Left lung (tissue), 10 donors: ENCODE data around the gene GALNS. TPM values are rescaled to one million over a fixed set of nuclear protein-coding genes. Genes with fewer than 3 reads are reported as not detected.

Experiments
- ATAC-seq: fragments of 200-7000 bp; cut with Tn5 transposase; one replicate; pipeline ENCODE4 v1.9.1; 2020; ENCODE audit warnings: moderate library complexity
- DNase-seq, 4 donors: peaks; one replicate each; pipeline ENCODE4 v3.0.0-alpha.2; 2013 to 2020
- H3K27ac ChIP-seq, 2 donors: fragments of 200-600 bp; sonication (generic) in 1 of 2; one replicate each; pipeline versions ENCODE4 v1.5.0 to v1.8.0; 2020 to 2021
- H3K27me3 ChIP-seq, 2 donors: fragments of 200-600 bp; sonication (generic) in 1 of 2; one replicate each; pipeline versions ENCODE4 v1.5.0 to v1.8.0; 2020 to 2021
- H3K36me3 ChIP-seq, 2 donors: fragments of 200-600 bp; sonication (generic) in 1 of 2; one replicate each; pipeline versions ENCODE4 v1.5.0 to v1.8.0; 2020 to 2021
- H3K4me1 ChIP-seq, 2 donors: fragments of 200-600 bp; one replicate each; pipeline ENCODE4 v1.8.0; 2021
- H3K4me3 ChIP-seq, 2 donors: fragments of 200-600 bp; sonication (generic) in 1 of 2; one replicate each; pipeline versions ENCODE4 v1.5.0 to v1.8.0; 2020 to 2021; ENCODE audit warnings: mild to moderate bottlenecking in 1 of 2
- H3K9me3 ChIP-seq, 2 donors: fragments of 200-600 bp; sonication (generic) in 1 of 2; one replicate each; pipeline versions ENCODE4 v1.5.0 to v1.8.0; 2020 to 2021
- CTCF ChIP-seq, 2 donors: fragments of 200-600 bp; sonication (generic) in 1 of 2; IDR thresholded peaks; one replicate each; pipeline versions ENCODE4 v1.5.0 to v1.8.0; 2021; ENCODE audit warnings: antibody characterized with exemption in 2 of 2
- intact Hi-C, 2 donors: fragments of 100-400 bp; cut with DNase I; formaldehyde crosslinking; loops; one replicate each; pipeline versions ENCODE4 v1.11.2 to v1.14.2; 2022
- polyA plus RNA-seq, 6 donors: library from polyadenylated mRNA; unstranded; fragments of 120-200 nt; gene quantifications; one replicate each; pipeline ENCODE4 v1.2.1, GENCODE V29; 2013; ENCODE audit not compliant: insufficient read length in 6 of 6
- total RNA-seq, 2 donors: library from RNA; stranded (reverse); fragmentation: NEBNext Ultra II Directional; extraction: Animal tissue kit (Norgen Biotek cat#: 25700); gene quantifications; one replicate each; pipeline ENCODE4 v1.2.1, GENCODE V29; 2021
- donor health status: DM: no; HTN: yes; CAD: no.
- donor health status: DM: no; HTN: no; CAD: no.

Gene GALNS
- total and polyA plus RNA-seq, 8 donors = 23.8 to 46.5 (median 31.9) TPM

- Histone ChIP-seq H3K36me3 (peaks cover 0 to 31% of the 10 kb centered on the region in 2 donors), H3K4me3 (no peak overlapping the region), H3K27me3 (peaks cover 0 to 48% of the 10 kb centered on the region in 2 donors), H3K27ac (no peak overlapping the region), H3K9me3 (no peaks in the 10 kb centered on the region), H3K4me1 (peaks cover 0 to under 1% of the 10 kb centered on the region in 2 donors)
- ATAC-seq = no peak
- DNase-seq = no peak
- intact Hi-C loops = no loop called here
- no peak for TF ChIP-seq CTCF (IDR thresholded peaks at IDR 0.05)
Observed at GRCh38 chr16:88865310-88865709, 8.6 kb upstream of the GALNS start.

GRCh38 chr16:88864521-88864920, 7.8 kb upstream of the GALNS start:
- ATAC-seq = no peak
- intact Hi-C loops = no loop called here
- H3K27me3 ChIP-seq = peaks cover 0 to 40% of the 10 kb centered on the region in 2 donors
- peaks cover 0 to 1% of the 10 kb centered on the region in 2 donors for H3K4me1 ChIP-seq
- no peak overlapping the region for H3K27ac ChIP-seq
- no peak for DNase-seq
- H3K4me3 ChIP-seq = no peak overlapping the region
- H3K36me3 ChIP-seq = peaks cover 0 to 39% of the 10 kb centered on the region in 2 donors
- H3K9me3 ChIP-seq = no peaks in the 10 kb centered on the region
- no peak for TF ChIP-seq CTCF (IDR thresholded peaks at IDR 0.05)

GRCh38 chr16:88864099-88864498, 7.4 kb upstream of the GALNS start:
- peaks cover 0 to 36% of the 10 kb centered on the region in 2 donors for H3K27me3 ChIP-seq
- TF ChIP-seq CTCF (IDR thresholded peaks at IDR 0.05) = no peak
- peaks cover 0 to 6% of the 10 kb centered on the region in 2 donors for H3K4me1 ChIP-seq
- no peak overlapping the region for H3K27ac ChIP-seq
- no peak for ATAC-seq
- intact Hi-C loops = no loop called here
- no peaks in the 10 kb centered on the region for H3K9me3 ChIP-seq
- no peak overlapping the region for H3K4me3 ChIP-seq
- no peak for DNase-seq
- H3K36me3 ChIP-seq = peaks cover 0 to 43% of the 10 kb centered on the region in 2 donors

GRCh38 chr16:88863426-88863825, 6.7 kb upstream of the GALNS start:
- Histone ChIP-seq H3K36me3 (peaks cover 0 to 49% of the 10 kb centered on the region in 2 donors), H3K27ac (no peak overlapping the region), H3K9me3 (no peaks in the 10 kb centered on the region), H3K4me1 (peaks cover 0 to 12% of the 10 kb centered on the region in 2 donors), H3K4me3 (no peak overlapping the region), H3K27me3 (peaks cover 0 to 29% of the 10 kb centered on the region in 2 donors)
- no peak for DNase-seq
- intact Hi-C loops = no loop called here
- no peak for ATAC-seq
- no peak for TF ChIP-seq CTCF (IDR thresholded peaks at IDR 0.05)

- H3K36me3 ChIP-seq = peaks cover 0 to 50% of the 10 kb centered on the region in 2 donors
- no peak for DNase-seq
- H3K4me3 ChIP-seq = no peak overlapping the region
- no peak for ATAC-seq
- intact Hi-C loops = no loop called here
- H3K4me1 ChIP-seq = peaks cover 3 to 17% of the 10 kb centered on the region in 2 donors
- no peak for TF ChIP-seq CTCF (IDR thresholded peaks at IDR 0.05)
- no peaks in the 10 kb centered on the region for H3K9me3 ChIP-seq
- peaks cover 0 to 25% of the 10 kb centered on the region in 2 donors for H3K27me3 ChIP-seq
- H3K27ac ChIP-seq = no peak overlapping the region
Observed at GRCh38 chr16:88862968-88863367, 6.2 kb upstream of the GALNS start.
